Kidney epithelial cell (primary cell): Measurements from ENCODE around the gene PAPLN. TPM values are rescaled to one million over a fixed set of nuclear protein-coding genes. Genes with fewer than 3 reads are reported as not detected.

ENCODE experiments used
- DNase-seq: peaks from one replicate; pipeline ENCODE4 v3.0.0-alpha.2; 2010; ENCODE audit warnings: low read depth
- H3K27me3 ChIP-seq: 2 replicates; pipeline ENCODE4 v1.6.0; 2011; ENCODE audit warnings: low read length; ENCODE audit not compliant: control insufficient read depth, insufficient read depth
- H3K36me3 ChIP-seq: 2 replicates; pipeline ENCODE4 v1.5.1; 2011; ENCODE audit warnings: low read length; ENCODE audit not compliant: control insufficient read depth, insufficient read depth
- H3K4me3 ChIP-seq: 2 replicates; pipeline ENCODE4 v1.5.1; 2011; ENCODE audit warnings: low read depth, mild to moderate bottlenecking, control low read depth, low read length
- total RNA-seq: library from RNA; depleted of rRNA; stranded (reverse); fragments of >200 nt; gene quantifications from 2 replicates; pipeline ENCODE4 v1.2.3, GENCODE V29; 2015
- TF ChIP-seq, protein P1 (sequence below): IDR thresholded peaks from 2 replicates; pipeline ENCODE4 v1.5.1; 2011; ENCODE audit warnings: mild to moderate bottlenecking, moderate library complexity, low read length, control low read depth, inconsistent platforms; ENCODE audit not compliant: insufficient read depth, poor library complexity, severe bottlenecking

Gene PAPLN
- total RNA-seq, 1 donor from 2014 or later: 23.3 TPM

GRCh38 chr14:73266317-73266716, 29.0 kb downstream of the PAPLN start:
- H3K36me3 ChIP-seq: peaks cover 4% of the 10 kb centered on the region
- H3K4me3 ChIP-seq: no peak overlapping the region
- no peaks in the 10 kb centered on the region for H3K27me3 ChIP-seq
- TF ChIP-seq, protein P1, sequence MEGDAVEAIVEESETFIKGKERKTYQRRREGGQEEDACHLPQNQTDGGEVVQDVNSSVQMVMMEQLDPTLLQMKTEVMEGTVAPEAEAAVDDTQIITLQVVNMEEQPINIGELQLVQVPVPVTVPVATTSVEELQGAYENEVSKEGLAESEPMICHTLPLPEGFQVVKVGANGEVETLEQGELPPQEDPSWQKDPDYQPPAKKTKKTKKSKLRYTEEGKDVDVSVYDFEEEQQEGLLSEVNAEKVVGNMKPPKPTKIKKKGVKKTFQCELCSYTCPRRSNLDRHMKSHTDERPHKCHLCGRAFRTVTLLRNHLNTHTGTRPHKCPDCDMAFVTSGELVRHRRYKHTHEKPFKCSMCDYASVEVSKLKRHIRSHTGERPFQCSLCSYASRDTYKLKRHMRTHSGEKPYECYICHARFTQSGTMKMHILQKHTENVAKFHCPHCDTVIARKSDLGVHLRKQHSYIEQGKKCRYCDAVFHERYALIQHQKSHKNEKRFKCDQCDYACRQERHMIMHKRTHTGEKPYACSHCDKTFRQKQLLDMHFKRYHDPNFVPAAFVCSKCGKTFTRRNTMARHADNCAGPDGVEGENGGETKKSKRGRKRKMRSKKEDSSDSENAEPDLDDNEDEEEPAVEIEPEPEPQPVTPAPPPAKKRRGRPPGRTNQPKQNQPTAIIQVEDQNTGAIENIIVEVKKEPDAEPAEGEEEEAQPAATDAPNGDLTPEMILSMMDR: no peak
- DNase-seq: no peak

DNA sequence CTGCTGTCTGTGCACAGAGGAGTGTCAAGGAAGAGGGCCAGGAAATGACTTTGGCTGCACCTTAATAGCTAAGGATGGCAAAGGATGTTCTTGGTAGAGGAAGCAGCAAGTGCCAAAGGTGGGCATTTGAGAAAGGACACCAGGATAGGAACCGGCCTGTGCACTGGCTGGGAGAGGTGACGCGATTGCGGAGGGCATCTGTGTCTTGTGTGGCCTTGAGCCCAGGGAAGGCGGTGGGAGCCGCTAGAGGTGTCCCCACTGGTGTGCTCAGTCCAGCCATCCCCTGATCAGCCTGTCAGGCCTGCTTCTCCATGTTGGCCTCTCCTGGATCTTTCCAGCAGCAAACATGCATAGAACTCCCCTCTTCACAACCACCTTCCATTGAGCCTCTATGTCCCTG, 30.2 kb downstream of the PAPLN start:
- TF ChIP-seq, protein P1: no peak
- H3K27me3 ChIP-seq: no peaks in the 10 kb centered on the region
- no peak for DNase-seq

GRCh38 chr14:73269729-73270531, 32.6 kb downstream of the PAPLN start:
- Histone ChIP-seq H3K36me3 (peaks cover 4% of the 10 kb centered on the region), H3K27me3 (no peaks in the 10 kb centered on the region), H3K4me3 (peak overlapping the region; percentile 18)
- TF ChIP-seq, protein P1: no peak
- DNase-seq: no peak

More for the DNA sequence above, 30.2 kb downstream of the PAPLN start:
- Histone ChIP-seq H3K36me3 (peaks cover 4% of the 10 kb centered on the region), H3K4me3 (no peak overlapping the region)

GRCh38 chr14:73272393-73272792, 35.1 kb downstream of the PAPLN start:
- no peak overlapping the region for H3K4me3 ChIP-seq
- TF ChIP-seq, protein P1: no peak
- DNase-seq: no peak
- H3K36me3 ChIP-seq: peaks cover 4% of the 10 kb centered on the region
- no peaks in the 10 kb centered on the region for H3K27me3 ChIP-seq

GRCh38 chr14:73273799-73274198, 36.5 kb downstream of the PAPLN start:
- Histone ChIP-seq H3K36me3 (peaks cover 2% of the 10 kb centered on the region), H3K4me3 (no peak overlapping the region), H3K27me3 (no peaks in the 10 kb centered on the region)
- TF ChIP-seq, protein P1: no peak
- no peak for DNase-seq

DNA sequence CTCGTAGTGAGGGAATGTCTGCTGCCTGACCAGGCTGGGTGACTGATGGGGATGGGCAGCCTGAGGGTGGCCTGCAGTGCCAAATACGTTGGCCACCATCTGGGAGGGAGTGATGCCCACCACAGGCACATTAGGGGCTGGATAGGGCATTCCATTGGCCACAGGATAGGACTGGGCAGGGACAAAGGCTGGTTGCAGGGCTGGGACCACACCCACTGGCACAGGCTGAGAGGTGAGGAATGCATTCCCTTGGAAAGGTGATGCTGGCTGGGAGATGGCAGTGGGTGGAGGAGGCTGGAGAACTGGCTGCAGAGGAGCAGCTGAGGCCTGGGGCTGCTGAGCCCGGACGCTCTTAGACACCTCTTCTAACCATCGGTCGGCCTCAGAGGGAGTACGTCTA, 39.5 kb downstream of the PAPLN start:
- DNase-seq: no peak
- no peak overlapping the region for H3K4me3 ChIP-seq
- TF ChIP-seq, protein P1: no peak
- H3K36me3 ChIP-seq: peaks cover 2% of the 10 kb centered on the region
- H3K27me3 ChIP-seq: no peaks in the 10 kb centered on the region
